NCI-H1092 (cell line): Measurements from ENCODE around the gene ST7L.
"Not testable (repeated sequence)": the region's sequence is repeated elsewhere in the genome, so short reads cannot be mapped to it uniquely, and the experiment has no call there.

ENCODE experiments used
- DNase-seq: peaks from one replicate; lab custom pipeline; 2025; lab: John Stamatoyannopoulos, UW

The ST7L gene

GRCh38 chr1:112492076-112492475 lies 126.9 kb downstream of the ST7L start:
- no peak for DNase-seq

GRCh38 chr1:112488141-112488540 lies 130.8 kb downstream of the ST7L start:
- no peak for DNase-seq

- not testable (repeated sequence) for DNase-seq
These were observed 131.3 kb downstream of the ST7L start for GRCh38 chr1:112487686-112488085.

- DNase-seq = not testable (repeated sequence)
These were observed 132.9 kb downstream of the ST7L start for GRCh38 chr1:112486063-112486462.

GRCh38 chr1:112478314-112478713 lies 140.6 kb downstream of the ST7L start:
- DNase-seq = no peak

GRCh38 chr1:112477550-112477949 lies 141.4 kb downstream of the ST7L start:
- DNase-seq = no peak
